ENCODE measurements around the gene KANSL3.

Gene KANSL3

DNA sequence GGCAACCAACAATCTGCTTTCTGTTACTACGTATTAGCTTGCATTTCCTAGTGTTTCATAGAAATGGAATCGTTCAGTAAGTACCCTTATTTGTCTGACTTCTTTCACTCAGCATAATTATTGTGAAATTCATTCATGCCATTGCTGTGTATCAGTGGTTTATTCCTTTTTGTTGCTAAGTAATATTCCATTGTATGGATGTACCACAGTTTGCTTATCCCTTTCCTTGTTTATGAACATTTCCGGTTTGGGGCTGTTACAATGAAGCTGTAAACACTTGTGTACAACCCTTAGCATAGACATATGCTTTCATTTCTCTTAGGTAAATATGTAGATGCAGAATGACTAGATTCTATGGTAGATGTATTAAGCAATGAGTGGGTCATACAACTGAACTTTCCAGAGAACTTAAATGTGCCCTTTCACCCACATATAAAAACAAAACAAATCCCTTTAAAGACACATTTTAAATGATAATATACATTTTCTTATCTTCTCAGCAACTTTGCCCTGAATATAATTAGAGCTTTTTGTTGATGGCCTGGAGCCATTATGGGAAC lies 26.3 kb upstream of the KANSL3 start:
- TF ChIP-seq TAF1 (IDR thresholded peaks at IDR 0.05; ENCODE audit: low read depth) (no peak), TEAD4 (IDR thresholded peaks at IDR 0.05) (no peak), EP300 (IDR thresholded peaks at IDR 0.05; ENCODE audit: borderline replicate concordance) (no peak), TCF12 (IDR thresholded peaks at IDR 0.05; ENCODE audit: low read depth) (no peak), RAD21 (IDR thresholded peaks at IDR 0.05; ENCODE audit: low read depth) (no peak), EGR1 (IDR thresholded peaks at IDR 0.05) (no peak), FOXM1 (IDR thresholded peaks at IDR 0.05; ENCODE audit: borderline replicate concordance, low read depth) (no peak), ZBTB7A (IDR thresholded peaks at IDR 0.05; ENCODE audit: low read depth) (no peak), YY1 (IDR thresholded peaks at IDR 0.05; ENCODE audit: low read depth) (no peak), CREB1 (IDR thresholded peaks at IDR 0.05; ENCODE audit: low read depth) (no peak), CEBPB (IDR thresholded peaks at IDR 0.05) (no peak), USF1 (IDR thresholded peaks at IDR 0.05) (no peak), NFIC (IDR thresholded peaks at IDR 0.05) (no peak)
- TF ChIP-seq, protein P1, sequence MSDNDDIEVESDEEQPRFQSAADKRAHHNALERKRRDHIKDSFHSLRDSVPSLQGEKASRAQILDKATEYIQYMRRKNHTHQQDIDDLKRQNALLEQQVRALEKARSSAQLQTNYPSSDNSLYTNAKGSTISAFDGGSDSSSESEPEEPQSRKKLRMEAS (IDR thresholded peaks at IDR 0.05), result no peak
- TF ChIP-seq, protein P2, sequence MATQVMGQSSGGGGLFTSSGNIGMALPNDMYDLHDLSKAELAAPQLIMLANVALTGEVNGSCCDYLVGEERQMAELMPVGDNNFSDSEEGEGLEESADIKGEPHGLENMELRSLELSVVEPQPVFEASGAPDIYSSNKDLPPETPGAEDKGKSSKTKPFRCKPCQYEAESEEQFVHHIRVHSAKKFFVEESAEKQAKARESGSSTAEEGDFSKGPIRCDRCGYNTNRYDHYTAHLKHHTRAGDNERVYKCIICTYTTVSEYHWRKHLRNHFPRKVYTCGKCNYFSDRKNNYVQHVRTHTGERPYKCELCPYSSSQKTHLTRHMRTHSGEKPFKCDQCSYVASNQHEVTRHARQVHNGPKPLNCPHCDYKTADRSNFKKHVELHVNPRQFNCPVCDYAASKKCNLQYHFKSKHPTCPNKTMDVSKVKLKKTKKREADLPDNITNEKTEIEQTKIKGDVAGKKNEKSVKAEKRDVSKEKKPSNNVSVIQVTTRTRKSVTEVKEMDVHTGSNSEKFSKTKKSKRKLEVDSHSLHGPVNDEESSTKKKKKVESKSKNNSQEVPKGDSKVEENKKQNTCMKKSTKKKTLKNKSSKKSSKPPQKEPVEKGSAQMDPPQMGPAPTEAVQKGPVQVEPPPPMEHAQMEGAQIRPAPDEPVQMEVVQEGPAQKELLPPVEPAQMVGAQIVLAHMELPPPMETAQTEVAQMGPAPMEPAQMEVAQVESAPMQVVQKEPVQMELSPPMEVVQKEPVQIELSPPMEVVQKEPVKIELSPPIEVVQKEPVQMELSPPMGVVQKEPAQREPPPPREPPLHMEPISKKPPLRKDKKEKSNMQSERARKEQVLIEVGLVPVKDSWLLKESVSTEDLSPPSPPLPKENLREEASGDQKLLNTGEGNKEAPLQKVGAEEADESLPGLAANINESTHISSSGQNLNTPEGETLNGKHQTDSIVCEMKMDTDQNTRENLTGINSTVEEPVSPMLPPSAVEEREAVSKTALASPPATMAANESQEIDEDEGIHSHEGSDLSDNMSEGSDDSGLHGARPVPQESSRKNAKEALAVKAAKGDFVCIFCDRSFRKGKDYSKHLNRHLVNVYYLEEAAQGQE (IDR thresholded peaks at IDR 0.05; ENCODE audit: low read depth), result no peak

DNA sequence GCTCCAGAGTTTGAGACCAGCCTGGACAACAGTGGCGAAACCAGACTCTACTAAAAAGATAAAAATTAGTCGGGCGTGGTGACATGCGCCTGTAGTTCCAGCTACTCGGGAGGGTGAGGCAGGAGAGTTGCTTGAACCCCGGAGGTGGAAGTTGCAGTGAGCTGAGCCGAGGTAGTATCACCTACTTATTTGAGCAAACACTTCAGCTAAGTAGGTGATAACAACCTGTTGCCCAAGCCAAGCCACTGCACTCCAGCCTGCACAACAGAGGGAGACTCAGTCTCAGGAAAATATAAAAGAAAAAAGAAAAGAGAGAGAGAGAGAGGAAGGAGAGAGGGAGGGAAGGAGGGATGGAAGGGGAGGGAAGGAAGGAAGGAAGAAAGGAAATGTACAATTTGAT lies 25.7 kb upstream of the KANSL3 start:
- TF ChIP-seq RAD21 (IDR thresholded peaks at IDR 0.05; ENCODE audit: low read depth) (no peak), EP300 (IDR thresholded peaks at IDR 0.05; ENCODE audit: borderline replicate concordance) (no peak), TEAD4 (IDR thresholded peaks at IDR 0.05) (no peak), TCF12 (IDR thresholded peaks at IDR 0.05; ENCODE audit: low read depth) (no peak), NFIC (IDR thresholded peaks at IDR 0.05) (no peak), CEBPB (IDR thresholded peaks at IDR 0.05) (no peak), YY1 (IDR thresholded peaks at IDR 0.05; ENCODE audit: low read depth) (no peak), CREB1 (IDR thresholded peaks at IDR 0.05; ENCODE audit: low read depth) (no peak), ZBTB7A (IDR thresholded peaks at IDR 0.05; ENCODE audit: low read depth) (no peak)
- TF ChIP-seq, protein P2 (IDR thresholded peaks at IDR 0.05; ENCODE audit: low read depth), result no peak

GRCh38 chr2:96663177-96663576 lies 25.1 kb upstream of the KANSL3 start:
- TF ChIP-seq TEAD4 (IDR thresholded peaks at IDR 0.05) (no peak), CEBPB (IDR thresholded peaks at IDR 0.05) (no peak), RAD21 (IDR thresholded peaks at IDR 0.05; ENCODE audit: low read depth) (no peak), TAF1 (IDR thresholded peaks at IDR 0.05; ENCODE audit: low read depth) (no peak)

DNA sequence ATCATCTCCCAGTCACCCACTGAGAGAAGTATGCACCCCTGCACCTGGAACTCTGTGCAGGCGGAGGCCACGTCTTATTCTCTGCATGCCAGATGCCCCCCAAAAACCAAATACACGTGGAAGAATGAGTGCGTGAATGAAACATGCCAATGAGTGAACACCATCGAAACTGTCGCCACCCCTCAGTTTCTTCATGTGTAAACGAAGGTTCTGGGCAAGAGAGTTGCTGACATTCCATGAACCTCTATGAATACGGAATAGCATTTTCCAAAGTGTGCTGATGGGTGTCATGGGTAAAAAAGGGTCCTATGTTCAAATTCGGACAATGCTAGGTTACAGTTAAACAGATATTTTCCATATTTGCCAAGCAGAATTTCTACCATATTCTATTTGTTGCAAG lies 24.2 kb upstream of the KANSL3 start:
- TF ChIP-seq FOXM1 (IDR thresholded peaks at IDR 0.05; ENCODE audit: borderline replicate concordance, low read depth) (no peak), NFIC (IDR thresholded peaks at IDR 0.05) (no peak), YY1 (IDR thresholded peaks at IDR 0.05; ENCODE audit: low read depth) (no peak), TEAD4 (IDR thresholded peaks at IDR 0.05) (no peak), EGR1 (IDR thresholded peaks at IDR 0.05) (no peak), ZBTB7A (IDR thresholded peaks at IDR 0.05; ENCODE audit: low read depth) (no peak), TCF12 (IDR thresholded peaks at IDR 0.05; ENCODE audit: low read depth) (no peak), TAF1 (IDR thresholded peaks at IDR 0.05; ENCODE audit: low read depth) (no peak), CEBPB (IDR thresholded peaks at IDR 0.05) (no peak), RAD21 (IDR thresholded peaks at IDR 0.05; ENCODE audit: low read depth) (no peak), USF1 (IDR thresholded peaks at IDR 0.05) (no peak), EP300 (IDR thresholded peaks at IDR 0.05; ENCODE audit: borderline replicate concordance) (no peak), CREB1 (IDR thresholded peaks at IDR 0.05; ENCODE audit: low read depth) (no peak)
- TF ChIP-seq, protein P2 (IDR thresholded peaks at IDR 0.05; ENCODE audit: low read depth), result no peak
- TF ChIP-seq, protein P1 (IDR thresholded peaks at IDR 0.05), result no peak
